Measurements from ENCODE around the gene SLC51B. TPM values are rescaled to one million over a fixed set of nuclear protein-coding genes. Genes with fewer than 3 reads are reported as not detected.
"Not testable (repeated sequence)": the region's sequence is repeated elsewhere in the genome, so short reads cannot be mapped to it uniquely, and the experiment has no call there.

Gene SLC51B
- total RNA-seq, 1 experiment from 2014 or later: 0.64 TPM

DNA sequence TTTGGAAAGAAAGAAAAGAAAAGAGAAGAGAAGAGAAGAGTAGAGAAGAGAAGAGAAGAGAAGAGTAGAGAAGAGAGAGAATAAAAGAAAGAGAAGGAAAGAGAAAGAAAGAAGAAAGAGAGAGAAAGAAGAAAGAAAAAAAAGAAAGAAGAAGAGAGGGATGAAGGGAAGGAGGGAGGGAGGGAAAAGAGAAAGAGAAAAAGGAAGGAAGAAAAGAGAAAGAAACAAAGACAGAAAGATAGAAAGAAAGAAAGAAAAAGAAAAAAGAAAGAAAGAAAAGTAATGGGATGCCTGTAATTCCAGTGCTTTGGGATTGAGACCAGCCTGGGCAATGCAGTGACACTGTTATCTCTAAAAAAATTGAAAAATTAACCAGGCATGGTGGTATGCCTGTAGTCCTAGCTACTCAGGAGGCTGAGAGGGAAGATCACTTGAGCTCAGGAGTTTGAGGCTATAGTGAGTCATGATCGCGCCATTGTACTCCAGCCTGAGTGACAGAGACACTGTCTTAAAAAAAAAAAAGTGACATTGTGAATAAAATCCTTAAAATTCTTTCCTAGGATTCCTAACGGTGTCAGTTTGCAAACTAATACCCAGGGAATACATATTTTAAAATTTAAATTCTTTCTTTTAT lies 20.9 kb downstream of the SLC51B start:
- DNase-seq (ENCODE audit: low spot score): no peak

DNA sequence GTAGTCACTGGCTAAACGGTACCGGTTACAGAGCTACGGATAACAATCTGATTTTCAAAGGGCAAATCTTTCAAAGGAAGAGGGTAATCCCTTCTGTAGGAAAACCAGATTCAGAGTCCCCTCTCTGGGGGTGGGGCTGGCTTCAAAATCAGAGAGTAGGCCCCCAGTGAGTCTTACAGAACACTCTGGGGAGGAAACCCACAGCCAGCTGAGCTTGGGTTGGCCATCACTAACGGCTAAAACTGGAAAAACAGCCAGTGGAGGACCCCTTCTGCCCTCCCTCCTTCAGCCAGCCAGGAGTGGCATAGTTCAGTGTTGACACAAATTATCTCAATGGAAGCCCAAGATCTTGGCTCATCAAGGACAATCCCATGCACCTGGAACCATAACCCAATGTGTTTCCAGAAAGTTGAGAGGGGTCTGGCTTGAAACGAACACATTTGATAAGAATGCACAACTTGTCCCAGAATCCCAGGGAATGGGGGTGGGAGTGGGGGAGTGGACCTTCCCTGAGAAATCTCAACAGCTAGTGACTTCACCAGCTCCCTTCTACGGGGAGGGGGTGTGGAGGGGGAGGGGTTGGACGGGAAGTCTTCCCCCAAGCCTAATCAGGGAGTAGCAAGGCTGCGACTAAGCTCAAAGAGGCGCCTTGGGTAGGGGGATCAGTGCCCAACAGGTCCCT lies 21.6 kb downstream of the SLC51B start:
- DNase-seq (ENCODE audit: low spot score): no peak

DNA sequence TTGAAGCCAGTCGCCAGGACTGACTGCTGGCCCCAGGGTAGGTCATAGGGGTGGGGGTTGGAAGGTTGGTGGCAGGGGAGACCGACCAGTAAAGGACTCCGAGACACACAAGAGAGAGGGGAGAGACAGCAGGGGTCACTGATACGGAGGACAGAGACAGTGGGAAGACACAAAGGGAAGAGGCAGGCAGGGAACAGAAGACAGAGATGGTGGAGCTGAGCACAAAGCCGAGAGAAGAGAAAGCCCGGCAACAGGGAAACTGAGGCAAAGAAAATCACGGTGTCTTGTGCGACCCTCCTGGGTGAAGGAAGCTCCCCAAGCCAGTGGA lies 22.1 kb downstream of the SLC51B start:
- no peak for DNase-seq (ENCODE audit: low spot score)

DNA sequence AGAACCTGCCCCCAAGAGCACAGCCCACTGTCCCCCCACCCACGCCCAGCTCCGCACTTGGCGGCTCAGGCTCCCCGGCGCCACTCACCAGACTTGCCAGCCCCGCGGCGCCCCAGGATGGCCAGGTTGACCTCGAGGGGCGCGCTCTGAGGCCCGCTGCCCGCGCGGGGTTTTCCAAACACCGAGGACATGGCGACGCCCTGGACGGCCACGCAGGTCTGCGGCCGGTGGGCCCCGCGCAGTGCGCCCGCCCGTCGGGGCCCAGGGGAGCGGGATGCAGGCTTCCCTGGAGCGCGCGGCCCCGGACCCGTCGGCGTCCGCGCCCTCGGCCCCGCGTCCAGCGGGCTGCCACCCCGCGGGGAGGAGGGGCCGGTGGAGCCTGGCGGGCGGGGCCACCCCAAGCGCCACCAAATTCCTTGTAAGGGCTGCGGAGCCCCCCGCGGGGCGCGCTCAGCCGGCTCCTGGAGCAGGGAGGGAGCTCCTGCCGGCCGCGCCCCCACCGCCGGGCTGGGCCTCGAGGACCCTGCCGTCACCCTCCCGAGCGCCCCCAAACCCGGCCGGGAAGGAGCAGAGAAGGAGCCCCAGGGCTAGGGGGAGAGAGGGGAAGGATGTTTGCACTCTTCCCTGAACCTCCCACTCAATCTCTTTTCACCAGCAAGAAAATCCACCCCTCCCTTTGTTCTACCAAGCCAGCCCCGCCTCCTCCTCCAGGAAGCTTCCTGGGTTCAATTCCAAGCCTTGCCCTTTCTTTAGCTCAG lies 22.6 kb downstream of the SLC51B start, which contains the start of gene RASL12:
Gene RASL12 (minus strand): TSS at position 347 of the 758 bp plus-strand sequence. CDS start 156 bp downstream, at position 191.
- no peak for DNase-seq (ENCODE audit: low spot score)

DNA sequence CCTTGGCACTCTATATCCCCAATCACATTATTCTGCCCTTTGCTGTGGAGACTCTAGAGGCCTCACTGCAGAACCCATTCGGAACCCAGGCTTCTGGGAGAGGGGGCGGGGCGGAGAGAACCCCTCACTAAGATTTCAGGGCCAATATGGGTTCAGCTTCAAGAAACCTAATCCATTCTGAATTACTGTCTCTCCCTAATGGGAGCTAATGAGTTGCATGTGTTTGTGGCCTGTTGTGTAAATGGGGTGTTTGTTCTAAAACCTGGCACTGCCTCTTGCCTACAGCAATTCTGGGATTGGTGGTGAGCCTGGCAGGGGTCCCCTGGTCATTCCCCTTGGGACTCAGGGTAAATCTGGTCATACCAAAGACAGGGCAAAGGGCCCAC lies 23.2 kb downstream of the SLC51B start:
- no peak for DNase-seq (ENCODE audit: low spot score)

DNA sequence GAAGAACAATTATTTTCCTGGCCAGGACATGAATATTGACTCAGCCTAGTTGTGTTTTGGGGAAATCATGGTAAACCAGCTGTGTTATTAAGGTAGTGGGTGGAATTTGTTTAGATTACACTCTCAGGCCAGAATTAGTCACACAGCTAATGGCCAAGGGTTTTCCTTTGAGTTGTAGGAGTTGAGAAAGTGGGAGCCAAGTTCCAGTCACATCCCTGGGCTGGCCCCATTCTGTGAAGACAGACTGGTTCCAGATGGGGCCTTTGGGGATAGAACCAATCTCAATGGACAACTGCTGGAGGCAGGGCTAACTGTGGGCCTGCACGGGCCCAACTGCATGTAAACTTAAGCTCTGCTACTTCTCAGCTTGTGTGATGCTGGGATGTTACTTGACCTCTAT lies 24.0 kb downstream of the SLC51B start:
- DNase-seq (ENCODE audit: low spot score): no peak

DNA sequence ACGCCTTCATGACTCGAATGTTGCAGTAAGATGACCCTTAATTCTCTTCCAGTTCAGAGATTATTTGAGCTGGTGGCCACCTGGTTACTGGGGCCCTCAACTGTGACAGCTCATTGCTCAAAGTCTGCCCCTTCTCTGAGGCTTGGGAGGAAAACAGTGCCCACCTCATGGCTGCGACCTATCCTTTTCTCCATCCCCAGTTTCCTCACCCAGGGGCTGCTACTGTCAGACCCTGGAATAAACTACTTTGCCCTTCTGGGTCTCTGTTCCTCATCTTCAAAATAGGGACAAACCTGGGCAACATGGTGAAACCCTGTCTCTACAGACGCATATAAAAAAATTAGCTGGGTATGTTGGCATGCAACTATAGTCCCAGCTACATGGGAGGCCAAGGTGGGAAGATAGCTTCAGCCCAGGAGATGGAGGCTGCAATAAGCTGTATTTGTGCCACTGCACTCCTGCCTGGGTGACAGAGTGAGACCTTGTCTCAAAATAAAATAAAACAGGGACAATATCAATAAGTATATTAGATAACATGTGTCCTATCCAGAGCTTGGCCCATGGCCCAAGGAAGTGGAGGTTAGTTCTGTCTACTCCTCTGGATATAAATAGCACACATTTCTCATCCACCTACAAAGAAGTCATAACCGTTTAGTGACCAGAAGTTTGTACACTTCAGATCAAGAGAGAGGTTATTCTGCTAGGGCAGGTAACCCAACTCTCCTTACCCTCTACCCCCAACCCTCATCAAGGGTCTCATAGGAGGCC lies 24.8 kb downstream of the SLC51B start:
- DNase-seq (ENCODE audit: low spot score): no peak

DNA sequence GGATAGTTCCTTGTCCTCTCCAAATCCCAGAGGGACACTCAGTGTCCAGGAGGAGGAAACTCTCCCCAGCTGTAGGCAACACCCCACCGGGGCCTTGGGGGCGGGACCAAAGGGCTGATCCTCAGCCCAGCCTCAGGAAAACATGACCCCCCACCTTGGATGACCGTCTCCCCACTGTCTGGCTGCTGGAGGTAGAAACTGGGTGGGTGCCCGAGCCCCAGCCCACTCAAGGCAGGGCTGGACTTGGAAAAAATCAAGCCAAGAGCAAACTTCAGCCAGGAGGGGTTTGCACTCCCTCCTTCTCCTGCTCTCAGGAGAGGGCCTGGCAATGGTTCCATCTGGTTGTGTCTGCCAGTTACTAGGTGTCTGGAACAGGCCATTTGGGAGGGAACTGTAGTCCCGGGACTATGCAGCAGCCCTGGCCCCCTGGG lies 26.2 kb downstream of the SLC51B start:
- DNase-seq (ENCODE audit: low spot score): no peak

DNA sequence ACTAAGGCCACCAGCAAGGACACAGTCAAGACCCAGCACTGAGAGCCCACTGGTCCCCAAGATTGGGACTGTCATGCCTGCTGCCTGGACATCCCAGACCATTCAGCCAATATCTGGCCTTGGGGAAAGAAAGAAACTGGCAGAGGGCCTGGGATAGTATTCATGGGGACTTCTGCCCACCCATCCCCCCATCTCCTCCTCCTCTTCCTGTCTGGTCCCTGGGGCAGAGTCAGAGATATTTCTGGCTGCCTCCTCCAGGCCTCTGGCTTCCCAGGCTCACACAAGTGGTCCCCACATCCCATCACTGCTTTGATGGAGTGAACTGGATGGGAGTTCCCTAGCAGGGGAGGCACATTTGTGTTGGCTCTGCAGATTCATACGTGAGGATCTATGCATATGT lies 26.8 kb downstream of the SLC51B start:
- DNase-seq (ENCODE audit: low spot score): no peak

DNA sequence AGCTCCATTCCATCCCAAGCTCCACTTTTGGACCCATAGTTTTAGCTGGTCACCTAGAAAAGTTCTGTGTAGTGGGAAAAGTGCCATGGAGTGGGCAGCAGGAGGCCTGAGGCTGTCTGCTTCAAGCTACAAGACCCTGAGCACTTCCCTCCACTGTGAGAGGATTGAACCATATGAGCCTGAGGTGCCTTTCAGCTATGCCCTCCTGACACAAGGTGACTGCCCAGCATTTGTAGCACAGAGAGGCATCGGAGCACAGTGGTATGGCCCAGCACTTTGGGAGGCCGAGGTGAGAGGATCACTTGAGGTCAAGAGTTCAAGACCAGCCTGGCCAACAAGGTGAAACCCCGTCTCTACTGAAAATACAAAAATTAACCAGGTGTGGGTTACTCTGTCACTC lies 27.4 kb downstream of the SLC51B start:
- DNase-seq (ENCODE audit: low spot score): no peak

DNA sequence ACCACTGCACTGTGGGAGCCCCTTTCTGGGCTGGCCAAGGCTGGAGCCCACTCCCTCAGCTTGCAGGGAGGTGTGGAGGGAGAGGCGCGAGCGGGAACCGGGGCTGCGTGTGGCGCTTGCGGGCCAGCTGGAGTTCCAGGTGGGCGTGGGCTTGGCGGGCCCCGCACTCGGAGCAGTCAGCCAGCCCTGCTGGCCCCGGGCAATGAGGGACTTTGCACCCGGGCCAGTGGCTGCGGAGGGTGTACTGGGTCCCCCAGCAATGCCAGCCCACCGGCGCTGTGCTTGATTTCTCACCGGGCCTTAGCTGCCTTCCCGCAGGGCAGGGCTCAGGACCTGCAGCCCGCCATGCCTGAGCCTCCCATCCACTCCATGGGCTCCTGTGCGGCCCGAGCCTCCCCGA lies 29.8 kb downstream of the SLC51B start:
- DNase-seq (ENCODE audit: low spot score): not testable (repeated sequence)

DNA sequence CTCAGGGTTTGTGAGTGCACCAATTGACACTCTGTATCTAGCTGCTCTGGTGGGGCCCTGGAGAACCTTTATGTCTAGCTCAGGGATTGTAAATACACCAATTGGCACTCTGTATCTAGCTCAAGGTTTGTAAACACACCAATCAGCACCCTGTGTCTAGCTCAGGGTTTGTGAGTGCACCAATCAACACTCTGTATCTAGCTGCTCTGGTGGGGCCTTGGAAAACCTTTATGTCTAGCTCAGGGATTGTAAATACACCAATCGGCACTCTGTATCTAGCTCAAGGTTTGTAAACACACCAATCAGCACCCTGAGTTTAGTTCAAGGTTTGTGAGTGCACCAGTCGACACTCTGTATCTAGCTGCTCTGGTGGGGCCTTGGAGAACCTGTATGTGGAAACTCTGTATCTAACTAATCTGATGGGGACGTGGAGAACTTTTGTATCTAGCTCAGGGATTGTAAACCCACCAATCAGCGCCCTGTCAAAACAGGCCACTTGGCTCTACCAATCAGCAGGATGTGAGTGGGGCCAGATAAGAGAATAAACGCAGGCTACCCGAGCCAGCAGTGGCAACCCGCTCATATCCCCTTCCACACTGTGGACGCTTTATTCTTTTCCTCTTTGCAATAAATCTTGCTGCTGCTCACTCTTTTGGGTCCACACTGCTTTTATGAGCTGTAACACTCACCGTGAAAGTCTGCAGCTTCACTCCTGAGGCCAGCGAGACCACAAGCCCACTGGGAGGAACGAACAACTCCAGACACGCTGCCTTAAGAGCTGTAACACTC lies 30.6 kb downstream of the SLC51B start:
- not testable (repeated sequence) for DNase-seq (ENCODE audit: low spot score)

DNA sequence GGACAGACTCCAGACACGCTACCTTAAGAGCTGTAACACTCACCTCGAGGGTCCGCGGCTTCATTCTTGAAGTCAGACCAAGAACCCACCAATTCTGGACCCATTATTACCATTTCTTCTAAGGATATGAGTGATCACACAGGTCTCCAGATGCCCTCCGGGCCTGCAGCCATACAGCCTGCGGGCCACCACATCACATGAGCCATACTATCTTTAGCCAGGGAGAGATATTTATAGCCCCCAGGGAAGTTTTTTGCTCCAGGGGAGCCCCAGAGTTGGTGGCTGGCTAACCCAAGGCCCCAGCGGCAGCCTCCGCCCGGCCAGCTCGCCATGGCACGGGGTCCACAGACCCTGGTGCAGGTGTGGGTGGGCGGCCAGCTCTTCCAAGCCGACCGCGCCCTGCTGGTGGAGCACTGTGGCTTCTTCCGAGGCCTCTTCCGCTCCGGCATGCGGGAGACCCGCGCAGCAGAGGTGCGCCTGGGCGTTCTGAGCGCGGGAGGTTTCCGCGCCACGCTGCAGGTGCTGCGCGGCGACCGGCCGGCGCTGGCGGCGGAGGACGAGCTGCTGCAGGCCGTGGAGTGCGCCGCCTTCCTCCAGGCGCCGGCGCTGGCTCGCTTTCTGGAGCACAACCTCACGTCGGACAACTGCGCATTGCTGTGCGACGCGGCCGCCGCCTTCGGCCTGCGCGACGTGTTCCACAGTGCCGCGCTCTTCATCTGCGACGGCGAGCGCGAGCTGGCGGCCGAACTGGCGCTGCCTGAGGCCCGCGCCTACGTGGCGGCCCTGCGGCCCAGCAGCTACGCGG lies 31.5 kb downstream of the SLC51B start, which contains the start of gene KBTBD13:
Gene KBTBD13 (plus strand): TSS at position 261 of the 805 bp plus-strand sequence. CDS start 70 bp downstream, at position 331.
- no peak for DNase-seq (ENCODE audit: low spot score)

DNA sequence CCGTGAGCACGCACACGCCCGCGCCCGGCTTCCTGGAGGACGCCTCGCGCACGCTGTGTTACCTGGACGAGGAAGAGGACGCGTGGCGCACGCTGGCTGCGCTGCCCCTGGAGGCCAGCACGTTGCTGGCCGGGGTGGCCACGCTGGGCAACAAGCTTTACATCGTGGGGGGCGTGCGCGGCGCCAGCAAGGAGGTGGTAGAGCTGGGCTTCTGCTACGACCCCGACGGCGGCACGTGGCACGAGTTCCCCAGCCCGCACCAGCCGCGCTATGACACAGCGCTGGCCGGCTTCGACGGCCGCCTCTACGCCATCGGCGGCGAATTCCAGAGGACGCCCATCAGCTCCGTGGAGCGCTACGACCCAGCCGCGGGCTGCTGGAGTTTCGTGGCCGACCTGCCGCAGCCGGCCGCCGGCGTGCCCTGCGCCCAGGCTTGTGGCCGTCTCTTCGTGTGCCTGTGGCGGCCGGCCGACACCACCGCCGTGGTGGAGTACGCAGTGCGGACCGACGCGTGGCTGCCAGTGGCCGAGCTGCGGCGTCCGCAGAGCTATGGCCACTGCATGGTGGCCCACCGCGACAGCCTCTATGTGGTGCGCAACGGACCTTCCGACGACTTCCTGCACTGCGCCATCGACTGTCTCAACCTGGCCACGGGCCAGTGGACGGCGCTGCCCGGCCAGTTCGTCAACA lies 32.2 kb downstream of the SLC51B start:
- no peak for DNase-seq (ENCODE audit: low spot score)

DNA sequence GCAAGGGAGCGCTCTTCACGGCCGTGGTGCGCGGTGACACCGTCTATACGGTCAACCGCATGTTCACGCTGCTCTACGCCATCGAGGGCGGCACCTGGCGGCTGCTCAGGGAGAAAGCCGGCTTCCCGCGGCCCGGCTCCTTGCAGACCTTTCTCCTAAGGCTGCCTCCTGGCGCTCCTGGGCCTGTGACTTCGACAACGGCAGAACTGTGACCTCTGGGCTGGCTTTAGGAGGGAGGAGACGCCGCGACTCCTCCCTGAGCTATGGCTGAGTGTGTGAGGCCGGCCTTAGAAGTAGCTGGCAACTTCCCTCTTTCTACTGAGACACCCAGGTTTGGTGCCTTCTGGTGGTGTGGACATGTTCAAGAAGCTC lies 32.8 kb downstream of the SLC51B start:
- peak; percentile 97 for DNase-seq (ENCODE audit: low spot score)

DNA sequence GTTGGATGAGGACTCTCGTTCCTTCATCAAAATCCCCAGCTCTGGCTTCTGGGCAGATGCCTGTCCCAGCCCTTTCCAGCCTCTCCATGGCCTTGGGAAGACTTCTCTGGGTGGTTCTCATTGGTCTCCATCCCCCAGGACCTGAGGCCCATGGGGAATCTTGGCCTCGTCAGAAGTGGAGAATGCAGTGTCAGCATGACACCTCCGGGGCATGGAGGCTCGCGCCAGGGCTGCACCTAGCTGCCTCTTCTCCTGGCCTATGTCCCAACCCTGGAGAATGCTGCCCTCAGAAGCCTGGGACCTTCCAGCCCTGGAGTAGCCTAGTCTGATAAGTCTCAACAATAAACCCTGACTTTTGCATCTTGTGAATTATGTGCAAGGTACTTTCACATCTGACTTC lies 34.4 kb downstream of the SLC51B start:
- DNase-seq (ENCODE audit: low spot score): no peak

DNA sequence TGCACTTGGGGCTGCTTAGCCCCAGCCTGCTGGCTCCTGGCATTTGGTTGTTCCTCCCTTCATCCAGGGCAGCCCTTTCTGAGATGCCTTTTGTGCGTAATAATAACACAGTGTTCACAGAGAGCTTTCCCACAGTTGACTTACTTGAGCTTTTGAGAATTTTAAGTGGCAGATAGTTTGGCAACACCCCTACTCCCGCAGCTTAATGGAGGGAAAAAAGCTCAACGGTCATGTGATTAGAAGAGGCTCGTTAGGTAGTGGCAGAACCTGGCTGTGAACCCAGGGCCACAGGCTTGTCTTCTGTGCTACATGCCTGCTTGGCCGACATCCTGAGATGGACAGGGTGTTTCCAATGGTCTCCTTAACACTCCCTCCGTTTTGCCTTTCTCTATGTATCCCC lies 36.1 kb downstream of the SLC51B start:
- DNase-seq (ENCODE audit: low spot score): no peak

DNA sequence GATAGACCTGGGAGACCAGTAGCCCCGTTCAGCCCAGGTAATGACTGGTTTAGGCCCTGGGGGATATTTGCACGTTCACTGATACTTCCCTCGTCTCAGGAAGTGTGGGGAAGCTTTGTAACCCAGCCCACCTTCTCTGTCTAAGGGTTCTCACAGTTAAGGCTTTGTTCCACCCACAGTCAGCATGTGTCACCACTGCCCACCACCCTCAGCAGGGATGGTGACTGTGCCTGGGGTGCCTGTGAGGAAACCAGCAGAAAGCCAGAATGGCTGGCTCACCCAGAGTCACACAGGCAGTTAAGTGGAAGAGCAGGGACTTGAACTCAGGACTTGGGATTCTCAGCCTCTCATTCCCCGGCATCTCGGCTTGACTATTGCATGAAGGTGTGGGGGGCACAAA lies 36.6 kb downstream of the SLC51B start:
- no peak for DNase-seq (ENCODE audit: low spot score)

DNA sequence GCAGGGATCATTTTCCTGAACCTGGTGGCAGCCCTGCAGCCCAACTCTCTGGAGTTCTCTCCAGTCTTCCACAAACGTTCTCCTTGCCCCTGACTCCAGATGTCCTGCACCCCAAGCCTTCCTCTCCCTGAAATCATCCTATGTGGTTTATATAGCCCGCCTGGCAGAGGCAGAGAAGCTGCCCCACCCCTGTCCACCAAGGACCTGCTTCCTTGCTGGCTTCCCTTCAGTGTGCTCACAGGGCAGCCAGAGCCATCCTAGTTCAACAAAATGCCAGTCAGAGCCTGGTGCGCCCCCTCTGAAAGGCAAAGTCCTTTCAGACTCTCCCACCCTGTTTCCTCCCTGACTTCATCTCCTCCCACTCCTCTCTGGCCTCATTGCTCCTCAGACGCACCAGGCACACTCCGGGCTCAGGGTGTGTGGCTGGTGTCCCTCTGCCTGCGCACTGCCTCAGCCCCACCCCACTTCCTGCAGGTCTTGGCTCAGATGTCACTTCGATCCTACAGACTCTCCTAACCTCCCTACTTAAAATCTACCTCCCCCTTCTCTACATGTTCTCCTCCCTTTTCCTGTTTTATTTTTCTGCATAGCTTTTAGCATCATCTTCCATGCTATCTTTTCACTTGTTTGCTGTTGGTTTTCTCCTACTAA lies 37.2 kb downstream of the SLC51B start:
- peak; percentile 56 for DNase-seq (ENCODE audit: low spot score)

Measured in HT-29 (cell line).